GM12878 (cell line): ENCODE data around the gene C1orf87. TPM values are rescaled to one million over a fixed set of nuclear protein-coding genes. Genes with fewer than 3 reads are reported as not detected.
A peak's percentile ranks its signal among the peaks of the same experiment; 100 is the strongest.

ENCODE experiments used
- EED ChIP-seq: sonication (generic); IDR thresholded peaks from 2 replicates; pipeline ENCODE4 v1.6.1; 2016; ENCODE audit warnings: antibody characterized with exemption, low read depth
- ETV6 ChIP-seq, 2 experiments: fragments of 450-650 bp in 1 of 2; IDR thresholded peaks in 1 of 2; conservative IDR thresholded peaks in 1 of 2; 2 replicates each; pipeline ENCODE4 v1.6.1; 2014; ENCODE audit warnings: antibody characterized with exemption in 1 of 2, borderline replicate concordance in 1 of 2, low read depth in 1 of 2, mild to moderate bottlenecking in 1 of 2, moderate library complexity in 1 of 2
- MTA3 ChIP-seq: IDR thresholded peaks from 2 replicates; pipeline ENCODE4 v1.6.1; 2012; ENCODE audit warnings: low read length, inconsistent platforms, borderline replicate concordance
- NKRF ChIP-seq: fragments of 450-650 bp; conservative IDR thresholded peaks from 2 replicates; pipeline ENCODE4 v1.6.1; 2017; ENCODE audit warnings: mild to moderate bottlenecking, moderate library complexity
- NR2C1 ChIP-seq: fragments of 450-650 bp; IDR thresholded peaks from 2 replicates; pipeline ENCODE4 v1.6.1; 2017; ENCODE audit warnings: antibody characterized with exemption, mild to moderate bottlenecking, moderate library complexity
- POU2F2 ChIP-seq: IDR thresholded peaks from 3 replicates; pipeline ENCODE4 v1.6.1; 2011; ENCODE audit warnings: low read depth, mild to moderate bottlenecking, low read length, borderline replicate concordance
- PRDM15 ChIP-seq: fragments of 450-650 bp; formaldehyde crosslinking; IDR thresholded peaks from 2 replicates; pipeline ENCODE4 v1.4.0; 2020; ENCODE audit warnings: mild to moderate bottlenecking, moderate library complexity
- RAD21 ChIP-seq: IDR thresholded peaks from 2 replicates; pipeline ENCODE4 v1.6.1; 2011; ENCODE audit warnings: mild to moderate bottlenecking, low read depth, low read length, moderate library complexity; ENCODE audit not compliant: insufficient read depth
- ZBTB4 ChIP-seq: fragments of 450-650 bp; formaldehyde crosslinking; IDR thresholded peaks from 2 replicates; pipeline ENCODE4 v1.4.0; 2022; ENCODE audit warnings: mild to moderate bottlenecking, moderate library complexity
- ZZZ3 ChIP-seq: IDR thresholded peaks from 2 replicates; pipeline ENCODE4 v1.6.1; 2011; ENCODE audit warnings: low read depth; ENCODE audit not compliant: control insufficient read depth, insufficient read length
- polyA plus RNA-seq, 11 experiments: library from polyadenylated mRNA; depleted of rRNA in 4 of 11; unstranded in 6 of 11; stranded (reverse) in 5 of 11; fragments of >200 nt; fragmentation: Nextera tagmentation in 4 of 11; fragmentation: Illumina TruSeq in 1 of 11; extraction: Ambion mirVana in 4 of 11; extraction: Trizol in 1 of 11; gene quantifications; 1 replicate in 1 of 11; 2 replicates in 10 of 11; pipeline versions ENCODE4 v1.2.1 to v1.2.3, GENCODE V29; 2011 to 2016; ENCODE audit warnings: inconsistent platforms in 2 of 11, missing spikeins in 2 of 11, low read depth in 1 of 11
- total RNA-seq, 4 experiments: library from RNA; depleted of rRNA in 3 of 4; stranded (reverse); fragments of >200 nt in 3 of 4; fragmentation: Illumina TruSeq in 1 of 4; extraction: Trizol in 1 of 4; gene quantifications; 2 replicates each; pipeline versions ENCODE4 v1.2.1 to v1.2.3, GENCODE V29; 2013 to 2021

The C1orf87 gene
- total and polyA plus RNA-seq, 10 of the 15 experiments (the other 5 are each of a cell fraction or from before 2014, with no cell fraction given), result not detected

GRCh38 chr1:59976194-59977074 is 97.1 kb downstream of the C1orf87 start (continued):
- TF ChIP-seq ZBTB4 (CRISPR knock-in tag) (no peak), POU2F2 (no peak), NKRF (no peak), PRDM15 (CRISPR knock-in tag) (no peak), ZZZ3 (no peak), EED (no peak), ETV6 (conservative IDR thresholded peaks at IDR 0.05 in 1 of 2, IDR thresholded peaks at IDR 0.05 in 1 of 2; ENCODE audit: borderline replicate concordance in 1 of 2, low read depth in 1 of 2) (no peak), RAD21 (peak; percentile 54), NR2C1 (no peak), MTA3 (no peak)
- TF ChIP-seq, all 136 proteins: peak for 3
